HG02885 (cell line): ENCODE results near the gene DHX29.

Source experiments
- ATAC-seq: cut with Tn5 transposase; IDR thresholded peaks from one replicate; pipeline ENCODE4 v1.9.1; 2021; ENCODE audit warnings: mild to moderate bottlenecking; ENCODE audit not compliant: unreplicated experiment, poor library complexity

Gene DHX29, protein sequence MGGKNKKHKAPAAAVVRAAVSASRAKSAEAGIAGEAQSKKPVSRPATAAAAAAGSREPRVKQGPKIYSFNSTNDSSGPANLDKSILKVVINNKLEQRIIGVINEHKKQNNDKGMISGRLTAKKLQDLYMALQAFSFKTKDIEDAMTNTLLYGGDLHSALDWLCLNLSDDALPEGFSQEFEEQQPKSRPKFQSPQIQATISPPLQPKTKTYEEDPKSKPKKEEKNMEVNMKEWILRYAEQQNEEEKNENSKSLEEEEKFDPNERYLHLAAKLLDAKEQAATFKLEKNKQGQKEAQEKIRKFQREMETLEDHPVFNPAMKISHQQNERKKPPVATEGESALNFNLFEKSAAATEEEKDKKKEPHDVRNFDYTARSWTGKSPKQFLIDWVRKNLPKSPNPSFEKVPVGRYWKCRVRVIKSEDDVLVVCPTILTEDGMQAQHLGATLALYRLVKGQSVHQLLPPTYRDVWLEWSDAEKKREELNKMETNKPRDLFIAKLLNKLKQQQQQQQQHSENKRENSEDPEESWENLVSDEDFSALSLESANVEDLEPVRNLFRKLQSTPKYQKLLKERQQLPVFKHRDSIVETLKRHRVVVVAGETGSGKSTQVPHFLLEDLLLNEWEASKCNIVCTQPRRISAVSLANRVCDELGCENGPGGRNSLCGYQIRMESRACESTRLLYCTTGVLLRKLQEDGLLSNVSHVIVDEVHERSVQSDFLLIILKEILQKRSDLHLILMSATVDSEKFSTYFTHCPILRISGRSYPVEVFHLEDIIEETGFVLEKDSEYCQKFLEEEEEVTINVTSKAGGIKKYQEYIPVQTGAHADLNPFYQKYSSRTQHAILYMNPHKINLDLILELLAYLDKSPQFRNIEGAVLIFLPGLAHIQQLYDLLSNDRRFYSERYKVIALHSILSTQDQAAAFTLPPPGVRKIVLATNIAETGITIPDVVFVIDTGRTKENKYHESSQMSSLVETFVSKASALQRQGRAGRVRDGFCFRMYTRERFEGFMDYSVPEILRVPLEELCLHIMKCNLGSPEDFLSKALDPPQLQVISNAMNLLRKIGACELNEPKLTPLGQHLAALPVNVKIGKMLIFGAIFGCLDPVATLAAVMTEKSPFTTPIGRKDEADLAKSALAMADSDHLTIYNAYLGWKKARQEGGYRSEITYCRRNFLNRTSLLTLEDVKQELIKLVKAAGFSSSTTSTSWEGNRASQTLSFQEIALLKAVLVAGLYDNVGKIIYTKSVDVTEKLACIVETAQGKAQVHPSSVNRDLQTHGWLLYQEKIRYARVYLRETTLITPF (N-terminal part only)

GRCh38 chr5:55307383-55308253, at the start of gene DHX29, which contains the start of gene MTREX:
DHX29 (minus strand) TSS chr5:55307694; CDS start chr5:55307573, 121 bp downstream.
MTREX (plus strand) TSS chr5:55307989; CDS start chr5:55308014, 25 bp downstream.
- peak; percentile 90 for ATAC-seq

GRCh38 chr5:55356896-55357295, 49.4 kb upstream of the DHX29 start:
- no peak for ATAC-seq

DNA sequence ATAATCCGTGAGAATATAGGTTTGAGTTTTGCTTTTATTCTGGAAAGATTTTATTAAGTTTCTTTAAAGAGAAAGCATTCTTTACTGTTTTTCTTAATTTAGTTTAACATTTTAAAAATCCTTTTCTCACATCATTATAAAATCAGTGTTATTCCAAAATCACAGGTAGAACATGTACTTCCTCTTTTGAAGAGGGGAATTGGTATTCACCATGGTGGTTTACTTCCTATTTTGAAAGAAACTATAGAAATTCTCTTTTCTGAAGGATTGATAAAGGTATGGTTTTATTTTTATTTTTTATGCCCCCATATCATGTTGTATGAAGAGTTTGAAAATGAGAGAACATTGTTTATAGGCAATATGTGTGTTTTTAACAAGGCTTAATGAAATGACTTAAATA, 43.3 kb upstream of the DHX29 start:
- ATAC-seq = no peak

GRCh38 chr5:55347786-55348185, 40.3 kb upstream of the DHX29 start:
- no peak for ATAC-seq

GRCh38 chr5:55345327-55345726, 37.8 kb upstream of the DHX29 start:
- no peak for ATAC-seq

DNA sequence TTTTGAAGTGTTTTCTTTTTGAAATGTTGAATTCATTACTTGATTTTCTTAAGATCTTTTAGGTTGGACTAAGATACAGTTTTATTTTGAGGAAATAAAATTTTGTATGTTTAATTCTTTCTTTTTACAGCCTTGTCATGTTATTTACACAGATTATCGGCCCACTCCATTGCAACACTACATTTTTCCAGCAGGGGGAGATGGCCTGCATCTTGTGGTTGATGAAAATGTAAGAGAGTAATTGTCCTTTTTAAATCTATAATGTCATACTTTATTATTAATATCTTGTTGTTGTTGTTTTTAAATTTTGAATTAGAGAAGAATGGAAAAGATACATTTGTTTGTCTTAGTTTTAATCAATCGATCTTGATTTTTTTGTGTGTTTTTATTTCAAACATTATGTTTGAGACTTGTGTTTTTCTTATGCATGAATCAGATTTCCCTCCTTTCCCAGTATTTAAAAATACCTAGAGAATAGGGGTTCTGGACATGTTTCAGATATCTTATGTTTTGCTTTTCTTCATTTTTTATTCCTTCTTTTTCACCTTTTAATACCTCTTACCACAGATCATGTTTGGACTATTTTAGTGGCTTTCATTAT, 37.0 kb upstream of the DHX29 start:
- no peak for ATAC-seq

GRCh38 chr5:55343609-55344008, 36.1 kb upstream of the DHX29 start:
- ATAC-seq = no peak

- no peak for ATAC-seq
Observed at GRCh38 chr5:55343107-55343506, 35.6 kb upstream of the DHX29 start.

DNA sequence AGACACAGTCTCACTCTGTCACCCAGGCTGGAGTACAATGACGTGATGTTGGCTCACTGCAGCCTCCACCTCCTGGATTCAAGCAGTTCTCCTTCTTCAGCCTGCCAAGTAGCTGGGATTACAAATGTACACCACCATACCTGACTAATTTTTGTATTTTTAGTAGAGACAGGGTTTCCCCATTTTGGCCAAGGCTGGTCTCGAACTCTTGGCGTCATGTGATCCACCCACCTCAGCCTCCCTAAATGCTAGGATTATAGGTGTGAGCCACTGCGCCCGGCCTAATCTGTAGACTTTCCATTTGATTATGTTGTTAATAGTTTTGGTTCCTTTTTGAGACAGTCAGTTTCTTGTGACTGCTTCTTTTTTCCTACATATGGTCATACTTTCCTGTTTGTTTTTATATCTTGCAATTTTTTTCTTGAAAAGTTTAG, 31.3 kb upstream of the DHX29 start:
- ATAC-seq = peak; percentile 83

DNA sequence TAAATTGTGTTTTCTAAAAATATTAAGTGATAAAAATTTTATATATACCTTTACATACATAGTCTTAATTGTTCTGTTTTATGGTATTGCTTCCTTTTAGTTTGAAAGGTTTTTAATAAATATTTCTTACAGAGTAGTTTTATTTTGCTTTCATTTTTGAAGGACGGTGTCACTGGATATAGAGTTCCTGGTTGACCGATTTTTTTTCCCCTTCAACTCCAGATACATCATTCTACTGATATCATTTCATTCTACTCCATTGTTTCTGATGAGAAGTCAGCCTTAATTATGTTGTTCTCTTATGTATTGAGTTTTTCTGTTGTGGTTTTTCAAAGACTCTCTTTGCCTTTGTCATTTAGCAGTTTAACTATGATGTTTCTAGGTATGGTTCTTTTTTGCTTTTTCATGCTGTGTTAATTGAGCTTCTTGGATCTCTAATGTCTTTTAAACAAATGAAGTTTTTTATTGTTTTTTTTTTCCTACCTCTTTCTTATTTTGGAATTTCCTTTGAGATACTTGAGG, 30.7 kb upstream of the DHX29 start:
- no peak for ATAC-seq

GRCh38 chr5:55333811-55334210, 26.3 kb upstream of the DHX29 start:
- no peak for ATAC-seq

GRCh38 chr5:55333017-55333416, 25.5 kb upstream of the DHX29 start:
- no peak for ATAC-seq

DNA sequence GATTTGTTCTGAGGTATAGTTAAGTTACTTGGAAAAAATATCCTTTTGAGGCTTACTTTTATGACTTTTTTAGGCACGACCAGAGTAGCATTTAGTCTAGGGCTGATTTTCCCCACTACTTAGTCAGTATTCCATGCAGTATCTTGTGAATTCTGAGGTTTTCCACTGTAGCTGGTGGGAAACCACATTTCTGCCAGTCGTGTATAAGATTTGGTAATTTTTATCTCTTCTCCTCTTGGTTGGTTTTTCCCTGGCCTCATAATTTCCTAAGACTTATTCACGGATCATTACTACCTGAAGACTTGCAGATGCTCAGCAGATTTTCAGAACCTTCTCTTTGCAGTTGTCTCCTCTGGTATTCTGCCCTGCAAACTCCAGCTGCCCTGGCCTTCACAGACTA, 23.8 kb upstream of the DHX29 start:
- ATAC-seq = no peak

GRCh38 chr5:55327281-55327680, 19.8 kb upstream of the DHX29 start:
- ATAC-seq = no peak

GRCh38 chr5:55325621-55326020, 18.1 kb upstream of the DHX29 start:
- no peak for ATAC-seq

GRCh38 chr5:55324815-55325418, 17.4 kb upstream of the DHX29 start:
- ATAC-seq = peak; percentile 65

DNA sequence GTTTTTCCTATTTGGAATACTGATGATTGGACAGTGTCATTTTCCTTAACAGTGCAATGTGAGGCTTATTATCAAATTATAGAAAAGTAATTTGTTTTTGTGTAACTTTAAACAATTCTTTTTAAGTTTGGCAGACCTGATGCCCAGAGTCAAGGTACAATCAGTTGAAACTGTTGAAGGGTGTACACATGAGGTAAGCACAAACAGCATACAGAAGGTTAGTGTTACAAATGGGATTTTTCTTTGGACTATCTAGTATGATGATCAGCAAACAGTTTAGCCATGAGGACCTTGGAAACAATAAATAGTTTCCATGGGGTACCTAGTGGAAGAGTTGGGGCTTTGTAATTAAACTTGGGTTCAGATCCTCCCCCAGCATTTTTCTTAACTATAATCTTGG, 16.5 kb upstream of the DHX29 start:
- no peak for ATAC-seq

- ATAC-seq = no peak
Observed at GRCh38 chr5:55320571-55320970, 13.1 kb upstream of the DHX29 start.
